HG03066 (cell line): ENCODE data around the gene LRRC10B.
"Not testable (repeated sequence)": the region's sequence is repeated elsewhere in the genome, so short reads cannot be mapped to it uniquely, and the experiment has no call there.

Experiments used
- ATAC-seq: cut with Tn5 transposase; IDR thresholded peaks from one replicate; pipeline ENCODE4 v1.9.1; 2021; ENCODE audit warnings: low read depth; ENCODE audit not compliant: unreplicated experiment

Gene LRRC10B

GRCh38 chr11:61507962-61508861 is at the start of gene LRRC10B:
Gene LRRC10B, plus strand, starts transcription at chr11:61508749. Its CDS starts 250 bp downstream, at chr11:61508999.
- no peak for ATAC-seq

- ATAC-seq, result no peak
These were observed 48.1 kb upstream of the LRRC10B start for GRCh38 chr11:61460474-61460881.

- ATAC-seq, result no peak
These were observed 47.6 kb upstream of the LRRC10B start for GRCh38 chr11:61460986-61461385.

GRCh38 chr11:61467602-61468001 is 40.9 kb upstream of the LRRC10B start:
- ATAC-seq, result not testable (repeated sequence)

GRCh38 chr11:61468002-61468401 is 40.5 kb upstream of the LRRC10B start:
- no peak for ATAC-seq

GRCh38 chr11:61472282-61472681 is 36.3 kb upstream of the LRRC10B start:
- ATAC-seq, result no peak

- no peak for ATAC-seq
These were observed 35.7 kb upstream of the LRRC10B start for GRCh38 chr11:61472868-61473267.

- ATAC-seq, result no peak
These were observed 35.1 kb upstream of the LRRC10B start for GRCh38 chr11:61473370-61474012.

GRCh38 chr11:61474013-61474643 is 34.4 kb upstream of the LRRC10B start:
- ATAC-seq, result no peak

- no peak for ATAC-seq
These were observed 33.1 kb upstream of the LRRC10B start for GRCh38 chr11:61475433-61475832.

GRCh38 chr11:61476371-61476770 is 32.2 kb upstream of the LRRC10B start:
- no peak for ATAC-seq

GRCh38 chr11:61477126-61477525 is 31.4 kb upstream of the LRRC10B start:
- ATAC-seq, result no peak

GRCh38 chr11:61477727-61478148 is 30.8 kb upstream of the LRRC10B start:
- ATAC-seq, result no peak

- not testable (repeated sequence) for ATAC-seq
These were observed 29.0 kb upstream of the LRRC10B start for GRCh38 chr11:61479360-61480058.

GRCh38 chr11:61480261-61480993 is 28.1 kb upstream of the LRRC10B start:
- ATAC-seq, result no peak

- no peak for ATAC-seq
These were observed 27.6 kb upstream of the LRRC10B start for GRCh38 chr11:61480994-61481335.

GRCh38 chr11:61481806-61482205 is 26.7 kb upstream of the LRRC10B start:
- ATAC-seq, result no peak

GRCh38 chr11:61482513-61482912 is 26.0 kb upstream of the LRRC10B start:
- ATAC-seq, result no peak

GRCh38 chr11:61484541-61484940 is 24.0 kb upstream of the LRRC10B start:
- ATAC-seq, result no peak

GRCh38 chr11:61485080-61485479 is 23.5 kb upstream of the LRRC10B start:
- ATAC-seq, result no peak
